ENCODE data around the gene DIDO1.
"Not testable (repeated sequence)": the region's sequence is repeated elsewhere in the genome, so short reads cannot be mapped to it uniquely, and the experiment has no call there.

DIDO1 gene

DNA sequence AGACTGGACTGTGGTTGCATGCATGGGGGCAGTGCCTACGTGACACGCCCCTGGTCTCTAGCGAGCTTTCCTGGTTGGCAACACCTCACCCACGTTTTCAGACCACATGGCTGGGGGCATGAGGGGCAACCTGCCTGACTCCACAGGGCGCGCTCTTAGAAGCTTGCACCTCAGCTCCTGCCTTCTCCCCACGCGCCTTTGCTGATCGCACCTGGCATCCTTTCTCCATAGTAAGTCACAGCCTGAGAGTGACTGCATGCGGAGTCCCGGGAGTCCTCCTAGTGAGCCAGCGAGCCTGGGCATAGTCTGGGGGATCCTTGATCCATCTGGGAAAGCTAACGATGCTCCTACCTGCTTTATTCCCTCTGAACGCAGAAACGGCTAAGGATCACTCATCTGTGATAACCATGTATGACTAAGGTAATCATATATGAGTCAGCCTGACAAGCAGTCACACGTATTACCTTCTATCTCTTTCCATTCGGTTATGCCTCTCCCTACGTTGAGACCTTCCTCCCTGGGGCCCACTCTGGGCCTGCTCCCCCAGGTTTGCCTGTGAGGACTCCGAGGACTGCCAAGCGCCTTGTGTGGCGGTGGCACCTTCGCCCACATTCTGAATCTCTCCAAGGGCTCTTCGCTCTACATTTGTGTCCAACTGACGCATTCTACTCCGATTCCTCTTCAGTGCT, 69.2 kb downstream of the DIDO1 start:
- DNase-seq (ENCODE audit: low read depth, low spot score) = no peak

GRCh38 chr20:62855120-62855519, 71.2 kb downstream of the DIDO1 start:
- DNase-seq (ENCODE audit: low read depth, low spot score) = no peak

GRCh38 chr20:62854121-62854520, 72.2 kb downstream of the DIDO1 start:
- no peak for DNase-seq (ENCODE audit: low read depth, low spot score)

- not testable (repeated sequence) for DNase-seq (ENCODE audit: low read depth, low spot score)
Measured at GRCh38 chr20:62853304-62853703, 73.0 kb downstream of the DIDO1 start.

DNA sequence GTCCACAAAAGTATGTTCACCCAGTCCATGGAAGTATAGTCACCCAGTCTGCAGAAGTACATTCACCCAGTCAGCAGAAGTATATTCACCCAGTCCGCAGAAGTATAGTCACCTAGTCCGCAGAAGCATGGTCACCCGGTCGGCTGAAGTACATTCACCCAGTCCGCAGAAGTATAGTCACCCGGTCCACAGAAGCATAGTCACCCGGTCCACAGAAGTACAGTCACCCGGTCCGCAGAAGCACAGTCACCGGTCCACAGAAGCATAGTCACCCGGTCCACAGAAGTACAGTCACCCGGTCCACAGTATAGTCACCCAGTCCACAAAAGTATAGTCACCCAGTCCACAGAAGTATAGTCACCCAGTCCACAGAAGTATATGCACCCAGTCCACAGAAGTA, 73.5 kb downstream of the DIDO1 start:
- DNase-seq (ENCODE audit: low read depth, low spot score) = no peak

DNA sequence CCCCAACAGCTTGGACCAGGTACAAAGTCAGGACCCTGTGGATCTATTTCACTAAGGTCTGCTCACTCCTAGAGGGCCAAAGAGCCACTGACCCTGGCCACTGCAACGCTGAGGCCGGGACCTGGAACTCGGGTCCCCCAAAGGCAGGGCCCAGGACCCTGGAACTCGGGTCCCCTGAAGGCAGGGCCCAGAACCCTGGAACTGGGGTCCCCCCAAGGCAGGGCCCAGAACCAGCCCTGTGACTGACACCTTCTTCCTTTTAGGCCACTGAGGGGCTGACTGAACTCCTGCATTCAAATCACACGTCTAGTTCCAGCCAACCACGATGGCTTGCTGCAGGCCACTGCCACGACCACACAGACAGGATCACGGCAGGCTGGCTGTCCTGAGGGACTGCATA, 74.1 kb downstream of the DIDO1 start:
- DNase-seq (ENCODE audit: low read depth, low spot score) = no peak

GRCh38 chr20:62850333-62850974, 75.9 kb downstream of the DIDO1 start:
- no peak for DNase-seq (ENCODE audit: low read depth, low spot score)

DNA sequence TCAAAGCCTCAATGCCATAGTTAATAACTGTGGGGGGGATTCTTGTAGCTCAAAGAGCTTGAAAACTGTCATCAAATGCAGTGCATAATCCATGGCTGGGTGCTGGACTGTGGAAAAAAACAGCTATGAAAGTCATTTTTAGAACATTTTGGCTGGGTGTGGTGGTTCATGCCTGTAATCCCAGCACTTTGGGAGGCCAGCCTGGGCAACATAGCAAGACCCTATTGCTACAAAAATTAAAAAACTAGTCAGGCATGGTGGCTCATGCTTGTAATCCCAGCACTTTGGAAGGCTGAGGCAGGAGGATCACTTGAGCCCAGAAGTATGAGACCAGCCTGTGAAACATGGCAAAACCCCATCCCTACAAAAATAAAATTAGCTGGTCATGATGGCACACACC, 76.9 kb downstream of the DIDO1 start:
- no peak for DNase-seq (ENCODE audit: low read depth, low spot score)

DNA sequence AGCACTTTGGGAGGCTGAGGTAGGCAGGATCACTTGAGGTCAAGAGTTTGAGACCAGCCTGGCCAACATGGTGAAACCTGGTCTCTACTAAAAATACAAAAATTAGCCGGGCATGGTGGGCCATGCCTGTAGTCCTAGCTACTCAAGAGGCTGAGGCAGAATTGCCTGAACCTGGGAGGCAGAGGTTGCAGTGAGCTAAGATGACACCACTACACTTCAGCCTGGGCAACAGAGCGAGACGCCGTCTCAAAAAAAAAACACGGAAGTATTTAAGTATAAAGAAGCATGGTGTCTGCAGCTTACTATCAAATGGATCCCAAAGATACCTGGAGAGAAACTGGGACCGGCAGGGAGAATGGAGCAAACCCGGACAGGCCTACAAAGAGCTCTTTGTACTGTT, 77.4 kb downstream of the DIDO1 start:
- not testable (repeated sequence) for DNase-seq (ENCODE audit: low read depth, low spot score)

- DNase-seq (ENCODE audit: low read depth, low spot score) = no peak
Measured at GRCh38 chr20:62846166-62846890, 80.0 kb downstream of the DIDO1 start.

DNA sequence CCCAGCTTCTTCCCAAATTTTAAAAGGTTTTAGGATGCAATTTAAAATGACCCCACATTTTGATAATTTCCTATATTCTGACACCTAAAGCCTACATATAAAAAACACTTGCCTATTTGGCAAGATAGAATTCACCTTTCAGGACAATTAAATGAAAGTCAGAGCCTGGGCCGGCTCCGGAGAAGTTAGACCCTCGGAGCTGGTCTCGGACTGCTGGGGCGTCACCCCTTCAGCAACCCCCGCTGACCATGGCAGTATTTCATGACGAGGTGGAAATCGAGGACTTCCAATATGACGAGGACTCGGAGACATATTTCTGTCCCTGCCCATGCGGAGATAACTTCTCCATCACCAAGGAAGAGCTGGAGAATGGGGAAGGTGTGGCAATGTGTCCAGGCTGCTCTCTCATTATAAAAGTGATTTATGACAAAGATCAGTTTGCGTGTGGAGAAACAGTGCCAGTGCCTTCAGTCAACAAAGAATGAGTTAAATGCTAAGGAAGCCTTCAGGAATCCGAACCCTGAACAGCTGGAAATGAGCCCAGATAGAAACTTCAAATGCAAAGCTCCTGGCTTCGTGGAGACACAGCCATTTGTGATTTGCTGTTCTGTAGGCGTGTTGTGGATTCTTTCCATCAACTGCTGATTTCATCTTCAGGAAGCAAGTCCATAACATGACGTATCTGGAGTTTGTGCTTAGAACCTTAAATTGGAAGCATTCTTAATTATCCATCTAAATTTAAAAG, 80.7 kb downstream of the DIDO1 start:
- no peak for DNase-seq (ENCODE audit: low read depth, low spot score)

- DNase-seq (ENCODE audit: low read depth, low spot score) = no peak
Measured at GRCh38 chr20:62844182-62844581, 82.1 kb downstream of the DIDO1 start.

DNA sequence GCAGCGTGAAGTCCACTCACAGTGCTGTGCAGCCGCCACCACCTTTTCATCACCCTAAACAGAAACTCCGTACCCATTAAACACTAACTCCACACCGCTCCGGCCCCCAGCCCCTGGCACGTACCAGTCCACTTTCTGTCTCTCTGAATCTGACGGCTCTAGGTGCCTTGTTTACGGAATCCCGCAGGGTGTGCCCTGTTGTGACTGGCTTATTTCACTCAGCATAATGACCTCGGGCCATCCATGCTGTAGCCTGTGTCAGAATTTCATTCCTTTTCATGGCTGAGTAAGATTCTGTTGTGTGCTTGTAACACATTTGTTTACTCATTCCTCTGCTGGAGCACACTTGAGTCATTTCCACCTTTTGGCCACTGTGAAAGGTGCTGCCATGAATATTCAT, 82.6 kb downstream of the DIDO1 start:
- DNase-seq (ENCODE audit: low read depth, low spot score) = no peak

- no peak for DNase-seq (ENCODE audit: low read depth, low spot score)
Measured at GRCh38 chr20:62841705-62842212, 84.5 kb downstream of the DIDO1 start.

DNA sequence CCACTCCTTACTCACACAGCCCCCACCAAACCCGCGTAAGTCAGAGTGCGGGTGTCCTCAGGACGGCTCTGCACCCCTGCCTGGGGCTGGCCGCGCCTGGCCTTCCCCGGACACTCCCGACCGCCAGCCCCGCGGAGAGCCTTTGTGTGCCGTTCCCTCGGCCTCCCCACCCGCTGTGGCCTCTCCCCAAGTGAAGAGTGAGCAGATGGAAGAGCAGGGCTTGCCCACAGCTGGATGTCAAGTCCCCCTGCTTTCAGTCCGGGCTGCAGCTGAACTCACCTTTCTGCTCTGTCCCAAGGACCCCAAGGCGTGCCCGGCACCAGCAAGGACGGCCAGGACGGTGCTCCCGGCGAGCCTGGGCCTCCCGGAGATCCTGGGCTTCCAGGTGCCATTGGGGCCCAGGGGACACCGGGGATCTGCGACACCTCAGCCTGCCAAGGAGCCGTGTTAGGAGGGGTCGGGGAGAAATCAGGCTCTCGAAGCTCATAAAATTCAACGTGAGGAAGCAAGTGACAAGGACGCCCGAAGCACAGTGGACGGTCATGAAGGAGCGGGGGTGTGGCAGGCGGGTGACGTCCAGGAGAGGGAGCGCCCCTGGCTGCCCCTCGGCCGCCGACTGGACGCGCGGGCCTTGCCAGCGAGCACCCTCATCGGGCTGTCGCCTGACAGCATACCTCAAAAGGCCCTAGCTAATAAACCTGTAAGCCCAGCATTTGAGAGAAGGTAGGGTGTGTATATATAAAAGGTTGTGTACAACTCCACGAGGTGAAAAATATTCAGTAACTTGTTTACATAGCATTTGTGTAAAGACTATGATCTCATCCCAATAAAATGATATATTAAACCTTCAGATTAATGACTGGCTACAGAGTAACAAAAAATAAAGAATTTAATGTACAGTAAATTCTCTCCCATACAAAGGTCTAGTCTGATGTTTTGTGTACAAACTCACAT, 85.8 kb downstream of the DIDO1 start:
- no peak for DNase-seq (ENCODE audit: low read depth, low spot score)

- DNase-seq (ENCODE audit: low read depth, low spot score) = no peak
Measured at GRCh38 chr20:62839816-62840215, 86.5 kb downstream of the DIDO1 start.

GRCh38 chr20:62839261-62839660, 87.0 kb downstream of the DIDO1 start:
- DNase-seq (ENCODE audit: low read depth, low spot score) = no peak

DNA sequence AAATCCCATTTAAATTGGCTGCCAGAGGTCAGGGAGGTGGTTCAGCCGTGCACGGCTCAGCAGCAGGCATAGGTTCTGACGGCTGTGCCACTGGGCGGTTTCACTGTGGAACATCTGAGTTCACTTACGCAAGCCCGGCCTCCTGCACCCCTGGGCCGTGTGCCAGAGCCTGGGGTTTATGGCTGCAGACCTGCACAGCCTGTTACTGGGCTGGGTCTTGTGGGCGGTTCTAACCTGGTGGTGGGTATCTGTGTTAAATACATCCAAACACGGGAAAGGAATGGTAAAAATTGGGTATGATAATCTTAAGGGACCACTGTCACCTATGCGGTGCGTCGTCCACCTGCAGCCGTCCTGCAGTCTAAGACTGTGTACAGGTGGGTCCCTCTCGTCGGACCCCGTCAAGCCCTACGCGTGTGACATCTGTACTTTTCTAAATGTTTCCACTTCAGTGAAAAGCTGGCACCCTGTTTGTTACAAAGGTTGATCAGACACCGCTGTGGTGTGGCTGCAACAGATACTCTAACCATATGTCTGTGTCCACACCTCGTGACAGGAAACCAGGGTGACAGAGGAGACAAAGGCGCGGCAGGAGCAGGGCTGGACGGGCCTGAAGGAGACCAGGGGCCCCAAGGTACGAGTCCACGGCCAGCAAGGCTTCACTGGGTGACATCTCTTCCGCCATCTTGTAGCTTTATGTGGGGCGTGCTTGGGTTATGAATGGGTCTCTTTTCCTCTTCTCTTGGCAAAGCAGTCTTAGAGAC, 88.0 kb downstream of the DIDO1 start:
- DNase-seq (ENCODE audit: low read depth, low spot score) = no peak

- no peak for DNase-seq (ENCODE audit: low read depth, low spot score)
Measured at GRCh38 chr20:62837790-62838127, 88.5 kb downstream of the DIDO1 start.

DNA sequence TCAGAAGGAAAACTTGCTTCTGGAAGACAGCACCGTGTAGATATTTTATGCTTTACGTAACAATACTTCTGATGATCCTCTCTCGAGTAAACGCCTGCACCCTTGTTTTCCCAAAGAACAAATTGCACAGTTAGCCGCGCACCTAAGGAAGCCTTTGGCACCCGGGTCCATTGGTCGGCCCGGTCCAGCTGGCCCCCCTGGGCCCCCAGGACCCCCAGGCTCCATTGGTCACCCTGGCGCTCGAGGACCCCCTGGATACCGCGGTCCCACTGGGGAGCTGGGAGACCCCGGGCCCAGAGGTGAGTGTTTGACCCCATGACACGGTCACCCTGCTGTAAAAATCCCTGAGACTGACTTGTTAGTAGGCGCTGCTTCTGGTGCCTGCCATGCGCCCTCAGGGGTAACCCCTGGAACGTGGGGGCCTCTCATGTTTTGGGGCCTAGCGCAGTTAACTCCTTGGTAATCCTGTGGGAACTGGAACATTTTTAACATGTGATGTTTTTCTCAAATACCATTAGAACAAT, 89.3 kb downstream of the DIDO1 start:
- no peak for DNase-seq (ENCODE audit: low read depth, low spot score)

All from activated CD4-positive, CD25-positive, alpha-beta regulatory T cell treated with anti-CD3 and anti-CD28 coated beads, Interleukin-2, amount 50 U/mL, for 16 hours (primary cell).